22Rv1 (cell line): ENCODE results near the gene CLEC16A.

Experiments used
- H3K27ac ChIP-seq: fragments of 450-650 bp; 2 replicates; pipeline ENCODE4 v1.5.1; 2017
- ZFX ChIP-seq: fragments of 450-650 bp; IDR thresholded peaks from 2 replicates; pipeline ENCODE4 v1.6.1; 2017; ENCODE audit warnings: antibody characterized with exemption, borderline replicate concordance
- TF ChIP-seq, protein P1 (sequence below): fragments of 450-650 bp; IDR thresholded peaks from 2 replicates; pipeline ENCODE4 v1.5.1; 2017; ENCODE audit warnings: mild to moderate bottlenecking

CLEC16A gene

DNA sequence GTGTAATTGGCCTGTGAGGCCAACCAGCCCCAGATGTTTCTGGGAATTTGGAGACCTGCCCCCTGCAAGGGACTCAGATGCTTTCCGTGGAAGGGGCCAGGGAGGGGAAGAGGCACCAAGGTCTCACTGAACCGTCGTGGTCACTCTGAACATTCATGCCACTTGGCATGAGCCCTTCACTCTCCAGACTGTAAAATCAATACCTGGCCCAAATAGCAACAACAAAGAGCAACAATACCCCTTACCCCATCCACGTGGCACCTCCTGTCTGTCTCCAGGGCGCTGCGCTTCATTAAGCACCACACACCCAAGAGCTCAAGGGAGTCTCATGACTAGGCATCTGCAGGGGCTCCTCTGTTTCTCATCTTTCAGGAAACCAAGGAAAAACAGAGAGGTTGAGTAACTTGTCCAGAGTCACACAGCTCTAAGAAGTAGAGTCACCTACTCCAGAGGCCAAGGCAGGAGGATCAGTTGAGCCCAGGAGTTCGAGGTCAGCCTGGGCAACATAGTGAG, 258.8 kb downstream of the CLEC16A start:
- TF ChIP-seq, protein P1, sequence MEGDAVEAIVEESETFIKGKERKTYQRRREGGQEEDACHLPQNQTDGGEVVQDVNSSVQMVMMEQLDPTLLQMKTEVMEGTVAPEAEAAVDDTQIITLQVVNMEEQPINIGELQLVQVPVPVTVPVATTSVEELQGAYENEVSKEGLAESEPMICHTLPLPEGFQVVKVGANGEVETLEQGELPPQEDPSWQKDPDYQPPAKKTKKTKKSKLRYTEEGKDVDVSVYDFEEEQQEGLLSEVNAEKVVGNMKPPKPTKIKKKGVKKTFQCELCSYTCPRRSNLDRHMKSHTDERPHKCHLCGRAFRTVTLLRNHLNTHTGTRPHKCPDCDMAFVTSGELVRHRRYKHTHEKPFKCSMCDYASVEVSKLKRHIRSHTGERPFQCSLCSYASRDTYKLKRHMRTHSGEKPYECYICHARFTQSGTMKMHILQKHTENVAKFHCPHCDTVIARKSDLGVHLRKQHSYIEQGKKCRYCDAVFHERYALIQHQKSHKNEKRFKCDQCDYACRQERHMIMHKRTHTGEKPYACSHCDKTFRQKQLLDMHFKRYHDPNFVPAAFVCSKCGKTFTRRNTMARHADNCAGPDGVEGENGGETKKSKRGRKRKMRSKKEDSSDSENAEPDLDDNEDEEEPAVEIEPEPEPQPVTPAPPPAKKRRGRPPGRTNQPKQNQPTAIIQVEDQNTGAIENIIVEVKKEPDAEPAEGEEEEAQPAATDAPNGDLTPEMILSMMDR, result no peak
- no peak for TF ChIP-seq ZFX
- H3K27ac ChIP-seq, result no peak overlapping the region

DNA sequence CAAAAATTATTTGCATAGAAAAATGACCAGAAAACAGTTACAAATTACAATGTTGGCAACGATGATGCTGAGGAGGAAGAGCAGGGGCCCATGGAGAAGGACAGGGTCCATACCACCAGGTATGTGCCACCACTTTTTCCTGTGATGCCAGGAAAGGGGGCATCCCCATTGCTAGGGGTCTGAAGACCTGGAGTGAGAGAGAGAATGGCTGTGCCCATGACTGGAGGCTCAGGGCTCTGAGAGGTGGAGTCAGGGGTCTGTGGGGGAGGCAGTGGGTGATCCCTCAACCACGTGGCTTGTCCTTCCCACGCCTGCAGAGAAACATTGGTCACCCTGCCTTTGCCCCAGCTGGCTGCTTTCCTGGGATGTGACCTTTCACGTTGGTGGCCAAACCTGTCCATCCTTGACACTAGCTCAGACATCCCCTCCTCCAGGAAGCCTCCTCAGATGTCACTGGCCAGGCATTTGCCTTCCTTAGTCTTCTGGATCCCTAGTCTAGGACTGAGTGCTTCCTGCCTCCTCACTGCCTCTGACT, 260.2 kb downstream of the CLEC16A start:
- TF ChIP-seq ZFX, result no peak
- TF ChIP-seq, protein P1, result no peak
- no peak overlapping the region for H3K27ac ChIP-seq

DNA sequence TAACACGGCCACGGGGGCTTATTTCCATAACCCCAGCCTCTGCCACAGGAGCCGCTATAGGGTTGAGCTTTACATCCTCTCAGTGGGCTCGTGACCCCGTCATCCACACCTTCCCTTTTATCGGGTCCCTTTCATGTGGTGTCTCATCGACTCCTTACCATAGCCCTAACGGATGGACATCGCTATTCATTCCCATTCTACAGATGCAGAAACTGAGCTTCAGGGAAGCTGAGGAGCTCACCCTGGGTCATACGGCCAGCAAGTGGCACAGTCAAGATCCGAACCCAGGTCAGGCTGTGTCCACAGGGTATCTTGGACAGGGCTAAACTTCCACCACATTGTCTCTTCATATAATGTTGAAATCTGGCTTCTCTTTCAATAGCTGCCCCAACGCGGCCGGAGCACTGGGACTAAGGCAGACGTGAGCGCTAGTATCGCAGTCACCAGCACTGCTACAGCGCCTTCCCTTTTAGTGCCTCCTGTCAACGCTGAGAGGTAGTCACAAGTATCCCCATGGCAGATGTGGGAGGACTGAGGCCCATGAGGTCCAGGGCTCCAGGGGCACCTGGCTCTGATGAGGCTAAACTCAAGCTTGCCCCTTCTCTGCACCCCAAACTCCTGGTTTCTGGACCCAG, 260.8 kb downstream of the CLEC16A start:
- TF ChIP-seq, protein P1, result no peak
- TF ChIP-seq ZFX, result no peak
- H3K27ac ChIP-seq, result no peak overlapping the region

DNA sequence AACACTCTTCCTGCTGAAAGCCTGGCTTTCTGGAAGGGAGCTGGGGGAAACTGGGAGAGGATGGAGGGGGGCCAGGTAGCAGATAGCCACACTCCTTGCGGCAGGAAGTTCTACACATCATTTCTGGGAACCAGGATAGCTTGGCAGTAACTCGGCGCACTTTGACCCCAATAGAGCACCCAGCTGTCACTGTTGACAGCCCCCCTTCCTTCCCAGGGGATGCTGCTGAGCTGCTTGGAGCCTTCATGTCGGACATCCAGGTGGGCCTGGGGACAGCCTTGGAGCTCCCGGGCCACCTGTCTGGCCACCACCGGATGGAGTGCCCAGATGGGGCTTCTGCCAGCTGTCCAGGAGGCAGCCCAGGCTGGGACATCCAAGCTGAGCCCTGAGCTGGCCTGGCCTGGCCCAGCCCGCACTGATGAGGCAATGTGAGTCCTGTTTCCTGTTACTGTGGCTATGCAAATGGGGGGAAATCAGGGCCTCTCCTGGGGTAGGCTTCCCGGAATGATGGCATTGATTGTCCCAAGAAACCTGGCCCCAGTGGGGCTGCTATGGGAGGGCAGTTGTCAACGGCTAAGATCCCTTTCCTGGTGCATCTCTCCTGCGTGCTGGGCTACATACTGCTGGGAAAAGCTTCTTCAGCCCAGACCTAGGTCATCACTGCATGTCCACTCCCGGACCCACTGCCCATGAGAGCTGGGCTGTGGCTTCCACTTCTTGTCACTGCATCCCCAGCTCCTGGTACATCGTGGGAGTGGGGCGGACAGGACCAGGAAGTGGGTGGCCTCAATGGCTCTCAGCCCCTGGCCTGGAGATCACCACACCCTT, 261.6 kb downstream of the CLEC16A start:
- TF ChIP-seq, protein P1, result no peak

DNA sequence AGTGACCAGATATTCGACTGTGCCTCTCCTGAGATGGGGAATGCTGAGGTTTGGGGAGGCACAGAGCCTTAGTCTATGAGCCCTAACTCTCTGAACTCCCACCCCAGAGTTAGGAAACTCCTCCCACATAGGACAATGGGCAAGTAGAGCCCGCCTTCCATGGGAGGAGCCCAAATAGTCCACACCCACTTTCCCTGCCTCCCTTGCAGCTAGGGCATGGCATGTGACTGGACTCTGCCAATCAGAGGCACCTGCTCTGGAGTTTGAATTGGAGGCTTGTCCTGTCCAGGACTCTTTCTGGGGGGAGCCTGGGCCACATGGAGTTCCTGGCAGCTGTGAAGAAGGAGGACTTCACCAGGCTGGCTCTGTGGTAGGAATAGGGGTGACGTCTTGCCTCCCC, 263.3 kb downstream of the CLEC16A start:
- no peak overlapping the region for H3K27ac ChIP-seq

More for the DNA sequence above, 261.6 kb downstream of the CLEC16A start:
- H3K27ac ChIP-seq, result no peak overlapping the region

DNA sequence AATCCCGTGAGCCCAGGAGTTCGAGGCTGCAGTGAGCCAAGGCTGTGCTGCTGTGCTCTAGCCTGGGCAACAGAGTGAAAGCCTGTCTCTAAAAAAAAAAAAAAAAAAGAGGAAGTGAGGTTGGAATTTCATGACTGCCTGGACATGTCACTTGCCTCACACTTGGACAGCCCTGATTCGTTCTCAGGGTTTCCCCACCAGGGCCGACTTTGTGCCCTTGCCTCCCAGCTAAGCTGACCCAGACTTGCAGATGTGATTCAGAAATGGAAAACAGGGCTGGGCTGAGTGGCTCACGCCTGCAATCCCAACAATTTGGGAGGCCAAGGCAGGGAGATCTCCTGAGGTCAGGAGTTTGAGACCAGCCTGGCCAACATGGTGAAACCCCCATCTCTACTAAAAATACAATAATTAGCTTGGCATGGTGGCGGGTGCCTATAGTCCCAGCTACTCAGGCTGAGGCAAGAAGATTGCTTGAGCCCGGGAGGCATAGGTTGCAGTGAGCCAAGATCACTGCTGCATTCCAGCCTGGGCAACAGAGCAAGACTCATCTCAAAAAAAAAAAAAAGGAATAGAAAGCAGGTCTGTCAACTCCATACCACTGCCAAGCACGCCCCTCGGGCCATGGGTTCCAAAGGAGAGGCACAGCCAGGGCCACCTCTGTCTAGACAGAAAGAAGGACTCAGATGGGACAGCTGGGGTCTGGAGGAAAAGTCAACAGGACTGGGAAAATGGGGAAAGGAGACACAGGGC, 264.7 kb downstream of the CLEC16A start:
- TF ChIP-seq ZFX, result no peak
- no peak overlapping the region for H3K27ac ChIP-seq

More for the DNA sequence above, 263.3 kb downstream of the CLEC16A start:
- TF ChIP-seq ZFX, result no peak
- TF ChIP-seq, protein P1, result no peak

DNA sequence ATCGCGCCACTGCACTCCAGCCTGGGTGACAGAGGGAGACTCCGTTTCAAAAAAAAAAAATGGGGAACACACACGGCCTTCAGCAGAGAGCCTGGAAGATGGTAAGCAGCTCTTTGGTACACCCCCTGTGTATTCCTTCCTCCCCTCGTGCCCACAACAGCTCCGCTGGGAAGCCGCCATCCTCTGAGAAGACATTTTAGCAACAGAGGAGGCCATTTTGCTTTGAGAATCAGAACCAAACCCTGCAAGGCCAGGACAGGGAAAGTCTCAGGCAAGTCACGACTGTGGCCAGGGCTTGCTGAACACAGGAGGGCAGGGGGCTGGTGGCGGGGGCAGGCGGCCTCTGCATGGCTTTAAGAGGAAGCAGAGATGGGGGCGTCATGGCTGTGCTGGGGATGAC, 265.9 kb downstream of the CLEC16A start:
- no peak overlapping the region for H3K27ac ChIP-seq

More for the DNA sequence above, 265.9 kb downstream of the CLEC16A start:
- TF ChIP-seq ZFX, result no peak
- TF ChIP-seq, protein P1, result no peak
